Mammary epithelial cell (primary cell): ENCODE results near the gene VASH2.

Experiments used
- CTCF ChIP-seq, 2 donors: IDR thresholded peaks in 1 of 2; conservative IDR thresholded peaks in 1 of 2; 2 replicates each; pipeline ENCODE4 v1.5.1; 2011 to 2012; ENCODE audit warnings: inconsistent platforms in 2 of 2, low read length in 2 of 2, mild to moderate bottlenecking in 2 of 2, control low read depth in 1 of 2, low read depth in 1 of 2; ENCODE audit not compliant: insufficient read depth in 1 of 2; ENCODE audit errors: extremely low read depth in 1 of 2
- EZH2 ChIP-seq: IDR thresholded peaks from 2 replicates; pipeline ENCODE4 v1.6.1; 2012; ENCODE audit warnings: low read length, inconsistent platforms, borderline replicate concordance

GRCh38 chr1:212922016-212922415 is 28.3 kb upstream of the VASH2 start:
- TF ChIP-seq CTCF (conservative IDR thresholded peaks at IDR 0.05 in 1 of 2, IDR thresholded peaks at IDR 0.05 in 1 of 2; ENCODE audit: extremely low read depth in 1 of 2, insufficient read depth in 1 of 2, low read depth in 1 of 2, low read length in 2 of 2): no peak
- TF ChIP-seq EZH2: no peak
